Measurements from ENCODE around the gene CPNE7.

DNA sequence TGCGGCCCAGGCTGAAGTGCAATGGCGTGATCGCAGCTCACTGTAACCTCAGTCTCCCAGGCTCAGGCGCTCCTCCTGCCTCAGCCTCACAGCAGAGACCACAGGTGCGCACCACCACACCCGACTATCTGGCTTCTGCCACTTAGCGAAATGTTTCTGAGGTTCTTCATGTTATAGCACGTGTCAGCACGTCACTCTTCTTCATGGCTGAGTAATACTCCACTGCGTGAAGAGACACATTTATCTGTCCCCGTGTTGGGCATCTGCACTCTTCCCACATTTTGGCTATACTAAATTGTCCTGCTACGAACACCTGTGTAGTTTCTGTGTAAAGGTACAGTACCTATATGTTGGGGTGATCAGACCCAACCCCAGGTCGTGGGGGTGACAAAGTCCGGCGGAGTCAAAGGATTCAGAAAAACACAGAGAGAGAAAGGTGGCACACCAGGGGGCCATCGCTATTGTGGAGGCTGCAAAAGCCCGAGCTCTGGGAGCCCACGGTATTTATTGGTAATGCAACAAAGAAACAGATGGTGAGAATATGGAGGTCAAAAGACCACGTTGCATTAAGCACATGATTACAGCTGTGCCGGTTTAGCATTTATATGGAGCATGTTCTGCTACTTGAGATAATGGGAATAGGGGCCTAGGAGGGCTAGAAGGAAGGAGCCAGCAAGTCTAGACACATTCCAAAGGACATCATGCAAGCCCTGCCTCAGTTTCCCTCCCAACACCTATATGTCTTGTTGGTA lies 37.0 kb downstream of the CPNE7 start:
- TF ChIP-seq, protein P1, sequence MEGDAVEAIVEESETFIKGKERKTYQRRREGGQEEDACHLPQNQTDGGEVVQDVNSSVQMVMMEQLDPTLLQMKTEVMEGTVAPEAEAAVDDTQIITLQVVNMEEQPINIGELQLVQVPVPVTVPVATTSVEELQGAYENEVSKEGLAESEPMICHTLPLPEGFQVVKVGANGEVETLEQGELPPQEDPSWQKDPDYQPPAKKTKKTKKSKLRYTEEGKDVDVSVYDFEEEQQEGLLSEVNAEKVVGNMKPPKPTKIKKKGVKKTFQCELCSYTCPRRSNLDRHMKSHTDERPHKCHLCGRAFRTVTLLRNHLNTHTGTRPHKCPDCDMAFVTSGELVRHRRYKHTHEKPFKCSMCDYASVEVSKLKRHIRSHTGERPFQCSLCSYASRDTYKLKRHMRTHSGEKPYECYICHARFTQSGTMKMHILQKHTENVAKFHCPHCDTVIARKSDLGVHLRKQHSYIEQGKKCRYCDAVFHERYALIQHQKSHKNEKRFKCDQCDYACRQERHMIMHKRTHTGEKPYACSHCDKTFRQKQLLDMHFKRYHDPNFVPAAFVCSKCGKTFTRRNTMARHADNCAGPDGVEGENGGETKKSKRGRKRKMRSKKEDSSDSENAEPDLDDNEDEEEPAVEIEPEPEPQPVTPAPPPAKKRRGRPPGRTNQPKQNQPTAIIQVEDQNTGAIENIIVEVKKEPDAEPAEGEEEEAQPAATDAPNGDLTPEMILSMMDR (IDR thresholded peaks at IDR 0.05; ENCODE audit: low read depth, low read length, missing input control) = no peak
- TF ChIP-seq, protein P2, sequence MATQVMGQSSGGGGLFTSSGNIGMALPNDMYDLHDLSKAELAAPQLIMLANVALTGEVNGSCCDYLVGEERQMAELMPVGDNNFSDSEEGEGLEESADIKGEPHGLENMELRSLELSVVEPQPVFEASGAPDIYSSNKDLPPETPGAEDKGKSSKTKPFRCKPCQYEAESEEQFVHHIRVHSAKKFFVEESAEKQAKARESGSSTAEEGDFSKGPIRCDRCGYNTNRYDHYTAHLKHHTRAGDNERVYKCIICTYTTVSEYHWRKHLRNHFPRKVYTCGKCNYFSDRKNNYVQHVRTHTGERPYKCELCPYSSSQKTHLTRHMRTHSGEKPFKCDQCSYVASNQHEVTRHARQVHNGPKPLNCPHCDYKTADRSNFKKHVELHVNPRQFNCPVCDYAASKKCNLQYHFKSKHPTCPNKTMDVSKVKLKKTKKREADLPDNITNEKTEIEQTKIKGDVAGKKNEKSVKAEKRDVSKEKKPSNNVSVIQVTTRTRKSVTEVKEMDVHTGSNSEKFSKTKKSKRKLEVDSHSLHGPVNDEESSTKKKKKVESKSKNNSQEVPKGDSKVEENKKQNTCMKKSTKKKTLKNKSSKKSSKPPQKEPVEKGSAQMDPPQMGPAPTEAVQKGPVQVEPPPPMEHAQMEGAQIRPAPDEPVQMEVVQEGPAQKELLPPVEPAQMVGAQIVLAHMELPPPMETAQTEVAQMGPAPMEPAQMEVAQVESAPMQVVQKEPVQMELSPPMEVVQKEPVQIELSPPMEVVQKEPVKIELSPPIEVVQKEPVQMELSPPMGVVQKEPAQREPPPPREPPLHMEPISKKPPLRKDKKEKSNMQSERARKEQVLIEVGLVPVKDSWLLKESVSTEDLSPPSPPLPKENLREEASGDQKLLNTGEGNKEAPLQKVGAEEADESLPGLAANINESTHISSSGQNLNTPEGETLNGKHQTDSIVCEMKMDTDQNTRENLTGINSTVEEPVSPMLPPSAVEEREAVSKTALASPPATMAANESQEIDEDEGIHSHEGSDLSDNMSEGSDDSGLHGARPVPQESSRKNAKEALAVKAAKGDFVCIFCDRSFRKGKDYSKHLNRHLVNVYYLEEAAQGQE (IDR thresholded peaks at IDR 0.05) = no peak
- no peak for TF ChIP-seq RAD21 (IDR thresholded peaks at IDR 0.05)
- no peak for TF ChIP-seq SP1 (IDR thresholded peaks at IDR 0.05)
- no peak for TF ChIP-seq RXRA (IDR thresholded peaks at IDR 0.05)
- no peak for TF ChIP-seq FOXA1 (IDR thresholded peaks at IDR 0.05)
- TF ChIP-seq YY1 (IDR thresholded peaks at IDR 0.05) = no peak
- TF ChIP-seq JUND (IDR thresholded peaks at IDR 0.05) = no peak
